Left ventricle myocardium inferior (tissue), 1 donor: ENCODE data around the gene PLK4. TPM values are rescaled to one million over a fixed set of nuclear protein-coding genes. Genes with fewer than 3 reads are reported as not detected.

Experiments used
- DNase-seq: peaks from one replicate; pipeline ENCODE4 v3.0.0-alpha.2; 2020
- H3K27ac ChIP-seq: fragments of 200-600 bp; replicated peaks from 2 replicates; pipeline ENCODE4 v1.8.0; 2021
- H3K27me3 ChIP-seq: fragments of 200-600 bp; 2 replicates; pipeline ENCODE4 v1.8.0; 2021; ENCODE audit warnings: low read depth
- H3K36me3 ChIP-seq: fragments of 200-600 bp; 2 replicates; pipeline ENCODE4 v1.8.0; 2021
- H3K4me1 ChIP-seq: fragments of 200-600 bp; 2 replicates; pipeline ENCODE4 v1.8.0; 2021
- H3K4me3 ChIP-seq: fragments of 200-600 bp; 2 replicates; pipeline ENCODE4 v1.8.0; 2021; ENCODE audit warnings: mild to moderate bottlenecking, moderate library complexity
- H3K9me3 ChIP-seq: fragments of 200-600 bp; replicated peaks from 2 replicates; pipeline ENCODE4 v1.8.0; 2021
- CTCF ChIP-seq: fragments of 200-600 bp; IDR thresholded peaks from 2 replicates; pipeline ENCODE4 v1.8.0; 2021; ENCODE audit warnings: antibody characterized with exemption, mild to moderate bottlenecking, borderline replicate concordance
- intact Hi-C: fragments of 100-400 bp; cut with micrococcal nuclease; formaldehyde crosslinking; loops from one replicate; pipeline ENCODE4 v1.11.0; 2022
- total RNA-seq: library from RNA; stranded (reverse); fragmentation: NEBNext Ultra II Directional; extraction: Animal tissue kit (Norgen Biotek cat#: 25700); gene quantifications from one replicate; pipeline ENCODE4 v1.2.1, GENCODE V29; 2021
- donor health status: DM: no; HTN: yes; CAD: no; lungs with severe emphysema.

PLK4 gene
- total RNA-seq, 1 donor from 2014 or later = 0.49 TPM

- intact Hi-C loops = no loop called here
- no peak overlapping the region for H3K4me3 ChIP-seq
Observed at GRCh38 chr4:127857641-127858040, 23.1 kb upstream of the PLK4 start.

GRCh38 chr4:127868196-127868595 is 12.5 kb upstream of the PLK4 start:
- Histone ChIP-seq H3K27ac (no peak overlapping the region), H3K9me3 (no peaks in the 10 kb centered on the region), H3K4me1 (peaks cover 18% of the 10 kb centered on the region), H3K27me3 (no peaks in the 10 kb centered on the region), H3K36me3 (no peaks in the 10 kb centered on the region), H3K4me3 (no peak overlapping the region)
- DNase-seq = no peak
- intact Hi-C loops = no loop called here
- no peak for TF ChIP-seq CTCF

More at GRCh38 chr4:127857641-127858040, 23.1 kb upstream of the PLK4 start:
- H3K27ac ChIP-seq = no peak overlapping the region
- H3K36me3 ChIP-seq = no peaks in the 10 kb centered on the region
- H3K27me3 ChIP-seq = no peaks in the 10 kb centered on the region
- no peak for TF ChIP-seq CTCF
- H3K4me1 ChIP-seq = peaks cover 13% of the 10 kb centered on the region
- peaks cover 26% of the 10 kb centered on the region for H3K9me3 ChIP-seq
- DNase-seq = no peak

- no peak for TF ChIP-seq CTCF
- no peaks in the 10 kb centered on the region for H3K9me3 ChIP-seq
- H3K4me3 ChIP-seq = no peak overlapping the region
- intact Hi-C loops = no loop called here
- DNase-seq = no peak
- peak overlapping the region; percentile 37 for H3K27ac ChIP-seq
- H3K4me1 ChIP-seq = peaks cover 18% of the 10 kb centered on the region
- no peaks in the 10 kb centered on the region for H3K27me3 ChIP-seq
- no peaks in the 10 kb centered on the region for H3K36me3 ChIP-seq
Observed at GRCh38 chr4:127870281-127870680, 10.4 kb upstream of the PLK4 start.

- no peaks in the 10 kb centered on the region for H3K9me3 ChIP-seq
- TF ChIP-seq CTCF = no peak
- H3K4me1 ChIP-seq = peaks cover 18% of the 10 kb centered on the region
- peak overlapping the region; percentile 37 for H3K27ac ChIP-seq
- no peak for DNase-seq
- no peak overlapping the region for H3K4me3 ChIP-seq
- intact Hi-C loops = no loop called here
- no peaks in the 10 kb centered on the region for H3K27me3 ChIP-seq
- H3K36me3 ChIP-seq = no peaks in the 10 kb centered on the region
Observed at GRCh38 chr4:127870688-127871087, 10.0 kb upstream of the PLK4 start.

GRCh38 chr4:127875791-127876190 is 4.9 kb upstream of the PLK4 start:
- Histone ChIP-seq H3K27me3 (no peaks in the 10 kb centered on the region), H3K4me1 (peaks cover 23% of the 10 kb centered on the region), H3K9me3 (no peaks in the 10 kb centered on the region), H3K27ac (no peak overlapping the region), H3K36me3 (no peaks in the 10 kb centered on the region), H3K4me3 (no peak overlapping the region)
- intact Hi-C loops = no loop called here
- DNase-seq = no peak
- TF ChIP-seq CTCF = no peak

GRCh38 chr4:127881563-127881864 is 821 bp downstream of the PLK4 start:
- no peak for DNase-seq
- Histone ChIP-seq H3K4me1 (peaks cover 26% of the 10 kb centered on the region), H3K27ac (no peak overlapping the region), H3K9me3 (no peaks in the 10 kb centered on the region), H3K36me3 (no peaks in the 10 kb centered on the region), H3K27me3 (no peaks in the 10 kb centered on the region), H3K4me3 (peak overlapping the region; percentile 87)
- no peak for TF ChIP-seq CTCF
- intact Hi-C loops = no loop called here
